Fibroblast of pulmonary artery (primary cell): ENCODE results near the gene ANO6.

ENCODE experiments used
- DNase-seq: peaks from one replicate; pipeline ENCODE4 v3.0.0-alpha.2; 2010; ENCODE audit warnings: low read depth
- H3K4me3 ChIP-seq: replicated peaks from 2 replicates; pipeline ENCODE4 v1.5.1; 2011; ENCODE audit warnings: low read depth, mild to moderate bottlenecking, control low read depth, low read length, moderate library complexity
- TF ChIP-seq, protein P1 (sequence below): IDR thresholded peaks from 2 replicates; pipeline ENCODE4 v1.5.1; 2011; ENCODE audit warnings: mild to moderate bottlenecking, control low read depth, low read length, inconsistent platforms; ENCODE audit errors: missing control alignments

ANO6 gene

DNA sequence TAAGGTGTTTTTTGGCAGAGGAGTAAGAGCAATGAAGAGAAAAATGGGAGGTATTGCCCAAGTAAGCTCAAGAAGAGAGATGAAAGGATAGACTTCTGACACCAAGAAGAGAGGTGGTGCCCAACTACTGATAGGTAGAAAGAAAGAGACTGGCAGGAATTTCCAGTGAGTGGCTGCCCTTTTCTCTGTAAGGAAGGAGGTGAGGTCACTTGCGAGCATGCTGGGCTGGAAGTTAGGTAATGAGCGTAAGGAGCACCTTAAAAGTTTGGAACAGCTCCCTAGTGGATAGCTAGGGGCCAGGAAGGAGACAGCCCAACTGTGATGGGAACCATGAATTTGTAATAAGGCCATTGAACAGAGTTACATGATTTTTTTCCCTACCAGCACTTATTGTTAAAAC lies 127.0 kb downstream of the ANO6 start:
- no peak overlapping the region for H3K4me3 ChIP-seq
- TF ChIP-seq, protein P1, sequence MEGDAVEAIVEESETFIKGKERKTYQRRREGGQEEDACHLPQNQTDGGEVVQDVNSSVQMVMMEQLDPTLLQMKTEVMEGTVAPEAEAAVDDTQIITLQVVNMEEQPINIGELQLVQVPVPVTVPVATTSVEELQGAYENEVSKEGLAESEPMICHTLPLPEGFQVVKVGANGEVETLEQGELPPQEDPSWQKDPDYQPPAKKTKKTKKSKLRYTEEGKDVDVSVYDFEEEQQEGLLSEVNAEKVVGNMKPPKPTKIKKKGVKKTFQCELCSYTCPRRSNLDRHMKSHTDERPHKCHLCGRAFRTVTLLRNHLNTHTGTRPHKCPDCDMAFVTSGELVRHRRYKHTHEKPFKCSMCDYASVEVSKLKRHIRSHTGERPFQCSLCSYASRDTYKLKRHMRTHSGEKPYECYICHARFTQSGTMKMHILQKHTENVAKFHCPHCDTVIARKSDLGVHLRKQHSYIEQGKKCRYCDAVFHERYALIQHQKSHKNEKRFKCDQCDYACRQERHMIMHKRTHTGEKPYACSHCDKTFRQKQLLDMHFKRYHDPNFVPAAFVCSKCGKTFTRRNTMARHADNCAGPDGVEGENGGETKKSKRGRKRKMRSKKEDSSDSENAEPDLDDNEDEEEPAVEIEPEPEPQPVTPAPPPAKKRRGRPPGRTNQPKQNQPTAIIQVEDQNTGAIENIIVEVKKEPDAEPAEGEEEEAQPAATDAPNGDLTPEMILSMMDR: no peak
- no peak for DNase-seq

DNA sequence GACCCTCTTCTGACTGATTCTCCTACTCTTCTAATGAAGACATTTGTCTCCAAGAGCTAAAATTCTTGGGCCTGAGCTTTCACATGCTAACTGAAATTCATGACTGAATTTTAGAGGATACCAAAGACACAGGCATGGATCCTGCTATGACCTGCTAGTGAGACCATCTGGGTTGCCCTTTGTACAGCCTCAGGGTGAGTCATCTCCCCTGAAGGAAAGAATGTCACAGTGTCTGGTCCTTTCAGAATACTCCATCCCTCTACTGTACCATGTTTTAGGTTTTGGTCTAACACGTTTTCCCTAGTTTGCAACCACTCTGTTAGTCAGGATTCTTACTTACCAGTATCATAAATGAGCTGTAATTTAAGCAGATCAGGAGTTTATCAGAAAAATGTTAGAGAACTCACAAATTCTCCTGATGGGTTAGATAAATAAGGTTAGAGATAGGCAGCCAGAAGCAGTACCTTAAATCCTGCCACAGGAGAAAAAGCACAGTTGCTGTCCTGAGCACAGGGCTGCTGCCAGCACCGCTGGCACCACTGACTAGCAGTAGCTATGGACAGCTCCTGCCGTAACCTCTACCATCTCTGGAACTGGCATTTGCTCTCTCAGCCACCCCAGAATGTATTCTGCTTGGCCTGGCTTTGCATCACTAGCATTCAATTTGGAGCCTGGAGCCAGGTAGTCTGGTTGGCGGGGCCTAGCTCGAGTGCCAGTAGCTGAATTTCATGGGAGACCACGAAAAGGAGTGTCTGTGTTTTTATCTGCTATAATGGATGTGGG lies 127.6 kb downstream of the ANO6 start:
- TF ChIP-seq, protein P1: no peak
- no peak overlapping the region for H3K4me3 ChIP-seq
- DNase-seq: peak; percentile 30

DNA sequence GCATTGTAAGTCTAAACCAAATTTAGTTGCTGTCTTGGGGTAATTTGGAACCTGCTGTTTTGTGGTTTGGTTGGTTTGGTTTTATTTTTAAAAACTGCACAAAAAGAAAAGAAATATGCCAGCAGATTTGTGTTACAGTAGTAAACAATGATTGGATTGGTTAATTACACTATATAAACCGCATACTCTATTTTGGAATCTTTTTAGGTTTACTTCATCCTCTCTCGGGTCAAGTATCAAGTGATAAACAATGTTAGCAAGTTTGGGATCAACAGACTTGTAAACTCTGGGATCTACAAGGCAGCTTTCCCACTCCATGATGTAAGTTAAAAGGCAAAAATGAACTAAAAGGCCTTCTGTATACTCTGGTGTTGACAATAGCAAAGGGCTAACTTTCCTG lies 132.4 kb downstream of the ANO6 start:
- H3K4me3 ChIP-seq: no peak overlapping the region
- no peak for DNase-seq
- TF ChIP-seq, protein P1: no peak

DNA sequence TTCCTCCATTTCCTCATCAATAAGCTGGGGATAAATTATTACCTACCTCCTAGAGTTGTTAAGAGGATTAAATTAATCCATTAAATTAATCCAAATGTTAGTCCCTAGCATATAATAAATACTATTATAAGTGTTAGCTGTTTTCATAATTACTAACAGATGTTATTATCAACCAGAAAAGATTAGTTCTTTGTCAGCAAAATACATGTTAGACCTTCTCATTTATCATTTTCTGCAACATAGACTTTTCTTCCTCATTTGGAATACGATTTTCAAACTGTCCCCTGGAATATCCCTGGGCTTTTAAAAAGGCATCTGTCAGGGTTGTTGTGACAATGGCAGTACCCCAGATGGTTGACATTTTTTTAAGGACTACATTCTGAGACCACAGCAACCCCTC lies 133.1 kb downstream of the ANO6 start:
- DNase-seq: no peak
- TF ChIP-seq, protein P1: no peak
- no peak overlapping the region for H3K4me3 ChIP-seq

DNA sequence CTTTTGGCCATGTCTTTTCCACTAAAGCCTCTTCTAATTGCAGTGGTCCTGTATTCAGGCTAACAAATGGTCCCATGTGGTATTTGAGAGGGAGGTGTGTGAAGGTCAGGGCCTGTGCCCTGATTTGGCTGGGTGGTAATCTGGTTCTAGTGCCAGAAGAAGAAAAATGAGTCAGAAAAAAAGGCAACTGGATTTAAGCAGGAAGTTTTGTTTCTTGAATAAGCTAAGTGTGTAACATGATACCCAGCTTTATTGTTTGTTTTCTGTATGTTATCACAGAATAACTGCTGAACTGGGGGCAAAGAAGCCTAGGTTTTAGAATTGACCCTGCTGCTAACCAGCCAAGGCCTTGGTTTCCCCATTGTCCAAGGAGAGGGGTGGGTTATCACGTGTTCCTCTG lies 134.0 kb downstream of the ANO6 start:
- peak; percentile 32 for DNase-seq
- TF ChIP-seq, protein P1: no peak
- H3K4me3 ChIP-seq: no peak overlapping the region

DNA sequence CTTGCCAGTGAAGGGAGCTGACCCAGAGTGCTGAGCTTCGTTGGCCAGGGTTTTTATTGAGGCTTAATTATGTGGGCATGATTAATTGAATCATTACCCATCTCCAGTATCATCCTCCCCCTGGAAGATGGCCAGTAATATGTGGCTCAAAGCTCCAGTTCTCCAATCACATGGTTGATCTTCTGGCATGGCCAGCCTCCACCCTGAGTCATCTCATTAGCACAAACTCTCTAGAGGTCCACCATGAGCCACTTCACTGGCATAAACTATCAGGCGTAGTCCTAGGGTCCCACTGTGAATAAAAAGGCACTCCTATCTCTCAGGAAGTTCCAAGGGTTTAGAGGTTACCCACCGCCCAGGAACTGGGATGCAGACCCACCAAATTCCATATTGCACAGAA lies 135.0 kb downstream of the ANO6 start:
- H3K4me3 ChIP-seq: no peak overlapping the region
- TF ChIP-seq, protein P1: no peak
- no peak for DNase-seq

DNA sequence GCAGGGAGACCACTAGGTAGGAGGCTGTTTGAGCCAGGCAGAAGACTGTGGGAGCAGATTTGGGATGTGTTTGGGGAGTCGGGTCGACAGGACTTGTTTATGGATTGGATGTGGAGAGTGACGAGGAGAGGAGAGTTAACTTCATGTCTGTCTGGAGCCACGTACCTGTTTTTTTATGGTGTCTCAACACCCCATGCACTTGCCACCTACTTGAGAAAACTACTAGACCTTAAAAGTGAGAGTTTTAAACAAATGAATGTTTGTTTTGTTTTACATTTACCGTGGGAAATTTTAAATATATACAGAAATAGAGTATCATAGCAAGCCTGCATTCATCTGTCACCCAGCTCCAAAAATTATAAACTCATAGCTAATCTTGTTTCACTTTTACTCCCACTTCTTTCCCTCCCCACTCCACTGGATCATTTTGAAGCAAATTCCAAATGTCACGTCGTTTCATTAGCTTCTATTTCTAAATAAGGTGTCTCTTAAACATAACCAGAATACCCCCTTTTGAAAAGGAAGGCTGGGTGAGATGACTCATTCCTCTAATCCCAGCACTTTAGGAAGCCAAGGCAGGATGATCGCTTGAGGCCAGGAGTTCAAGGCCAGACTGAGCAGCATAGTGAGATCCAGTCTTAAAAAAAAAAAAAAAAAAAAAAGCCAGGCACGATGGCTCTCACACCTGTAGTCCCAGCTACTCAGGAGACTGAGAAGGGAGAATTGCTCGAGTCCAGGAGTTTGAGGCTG lies 136.2 kb downstream of the ANO6 start:
- TF ChIP-seq, protein P1: no peak
- no peak overlapping the region for H3K4me3 ChIP-seq
- DNase-seq: no peak
